Type B pancreatic cell (in vitro differentiated cells): ENCODE results near the gene NGEF. TPM values are rescaled to one million over a fixed set of nuclear protein-coding genes. Genes with fewer than 3 reads are reported as not detected.

ENCODE experiments used
- DNase-seq: peaks from one replicate; pipeline ENCODE4 v3.0.0; 2021; ENCODE audit warnings: mixed read lengths; ENCODE audit not compliant: unreplicated experiment; ENCODE audit errors: extremely low spot score
- H3K27ac Mint-ChIP-seq: 2 replicates; pipeline ENCODE4 v1.8.0; 2021; ENCODE audit warnings: mild to moderate bottlenecking, mixed read lengths
- H3K27me3 Mint-ChIP-seq: 2 replicates; pipeline ENCODE4 v1.8.0; 2021; ENCODE audit warnings: mixed read lengths
- H3K36me3 Mint-ChIP-seq: 2 replicates; pipeline ENCODE4 v1.8.0; 2021; ENCODE audit warnings: mixed read lengths
- H3K4me1 Mint-ChIP-seq: one replicate; pipeline ENCODE4 v1.8.0; 2021; ENCODE audit warnings: mixed read lengths; ENCODE audit not compliant: unreplicated experiment
- H3K4me3 Mint-ChIP-seq: 2 replicates; pipeline ENCODE4 v1.8.0; 2021; ENCODE audit warnings: mild to moderate bottlenecking, mixed read lengths
- H3K9me3 Mint-ChIP-seq: 2 replicates; pipeline ENCODE4 v1.8.0; 2021; ENCODE audit warnings: mixed read lengths
- total RNA-seq: library from RNA; stranded (reverse); gene quantifications from 2 replicates; pipeline ENCODE4 v1.2.1, GENCODE V29; 2021; ENCODE audit warnings: low replicate concordance
- TF ChIP-seq, protein P1 (sequence below): fragments of 200-600 bp; sonication (generic); conservative IDR thresholded peaks from 2 replicates; pipeline ENCODE4 v1.5.0; 2021; ENCODE audit warnings: antibody characterized with exemption, mild to moderate bottlenecking

NGEF gene
- total RNA-seq, 1 donor from 2014 or later = 20.7 TPM

DNA sequence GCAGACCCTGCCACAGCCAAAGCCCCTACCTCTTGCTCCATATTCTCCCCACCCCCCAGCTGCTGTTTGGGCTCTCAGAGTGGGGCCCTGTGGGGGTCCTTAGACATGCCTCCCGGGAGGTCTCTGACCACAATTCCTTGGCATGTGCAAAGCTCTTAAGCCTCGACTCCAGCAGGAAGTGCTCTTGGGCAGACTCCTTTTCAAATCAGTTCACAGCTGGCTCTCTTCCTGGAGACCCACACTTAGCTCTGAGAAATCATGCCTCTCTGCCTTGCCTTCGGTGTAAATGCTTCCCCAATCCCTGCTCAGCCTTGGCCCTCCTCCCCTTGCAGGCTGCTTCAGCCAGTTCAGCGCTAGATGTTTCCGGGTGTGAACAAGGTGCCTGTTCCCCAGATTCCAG, 46.9 kb downstream of the NGEF start:
- H3K27me3 Mint-ChIP-seq = peaks cover 3% of the 10 kb centered on the region

DNA sequence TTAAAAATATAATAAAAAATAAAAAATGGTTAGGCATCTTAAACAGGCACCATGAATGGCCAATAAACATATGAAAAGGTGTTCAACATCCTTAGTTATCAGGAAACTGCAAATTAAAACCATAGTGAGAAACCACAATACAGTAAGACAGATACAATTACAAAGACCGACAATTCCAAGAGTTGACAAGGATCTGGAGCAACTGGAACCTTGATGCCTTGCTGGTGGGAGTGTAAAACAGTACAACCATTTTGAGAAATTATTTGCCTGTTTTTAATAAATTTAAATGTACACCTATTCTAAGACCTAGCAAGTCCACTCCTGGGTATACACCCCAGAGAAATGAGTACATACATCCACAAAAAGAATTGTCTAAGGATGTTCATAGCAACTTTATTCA, 49.1 kb downstream of the NGEF start:
- peaks cover 4% of the 10 kb centered on the region for H3K9me3 Mint-ChIP-seq
- peaks cover 3% of the 10 kb centered on the region for H3K27me3 Mint-ChIP-seq

More for the DNA sequence above, 46.9 kb downstream of the NGEF start:
- Mint-ChIP-seq H3K36me3 (no peaks in the 10 kb centered on the region), H3K4me3 (no peak overlapping the region), H3K4me1 (no peaks in the 10 kb centered on the region), H3K9me3 (no peaks in the 10 kb centered on the region), H3K27ac (no peak overlapping the region)
- TF ChIP-seq, protein P1, sequence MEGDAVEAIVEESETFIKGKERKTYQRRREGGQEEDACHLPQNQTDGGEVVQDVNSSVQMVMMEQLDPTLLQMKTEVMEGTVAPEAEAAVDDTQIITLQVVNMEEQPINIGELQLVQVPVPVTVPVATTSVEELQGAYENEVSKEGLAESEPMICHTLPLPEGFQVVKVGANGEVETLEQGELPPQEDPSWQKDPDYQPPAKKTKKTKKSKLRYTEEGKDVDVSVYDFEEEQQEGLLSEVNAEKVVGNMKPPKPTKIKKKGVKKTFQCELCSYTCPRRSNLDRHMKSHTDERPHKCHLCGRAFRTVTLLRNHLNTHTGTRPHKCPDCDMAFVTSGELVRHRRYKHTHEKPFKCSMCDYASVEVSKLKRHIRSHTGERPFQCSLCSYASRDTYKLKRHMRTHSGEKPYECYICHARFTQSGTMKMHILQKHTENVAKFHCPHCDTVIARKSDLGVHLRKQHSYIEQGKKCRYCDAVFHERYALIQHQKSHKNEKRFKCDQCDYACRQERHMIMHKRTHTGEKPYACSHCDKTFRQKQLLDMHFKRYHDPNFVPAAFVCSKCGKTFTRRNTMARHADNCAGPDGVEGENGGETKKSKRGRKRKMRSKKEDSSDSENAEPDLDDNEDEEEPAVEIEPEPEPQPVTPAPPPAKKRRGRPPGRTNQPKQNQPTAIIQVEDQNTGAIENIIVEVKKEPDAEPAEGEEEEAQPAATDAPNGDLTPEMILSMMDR = no peak
- DNase-seq = no peak

DNA sequence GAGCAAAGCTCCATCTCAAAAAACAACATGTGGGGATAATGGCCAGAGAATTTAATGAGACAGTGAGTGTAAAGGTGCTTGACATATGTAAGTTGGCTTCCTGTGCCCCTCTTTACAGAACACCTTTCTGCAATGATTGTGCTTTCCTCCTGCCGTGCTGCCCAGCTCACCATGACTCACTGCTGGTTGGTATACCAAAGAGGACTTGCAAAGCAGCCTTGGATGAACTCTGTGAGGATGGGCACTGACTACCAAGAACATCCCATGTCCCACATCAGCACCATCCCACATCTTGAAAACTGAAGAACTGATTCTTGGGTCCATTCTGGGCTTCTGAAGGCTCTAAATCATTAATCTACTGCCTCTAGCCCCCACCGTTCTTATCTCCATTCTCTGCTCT, 52.2 kb downstream of the NGEF start:
- TF ChIP-seq, protein P1 = no peak
- Mint-ChIP-seq H3K36me3 (no peaks in the 10 kb centered on the region), H3K4me1 (no peaks in the 10 kb centered on the region), H3K27ac (no peak overlapping the region), H3K4me3 (no peak overlapping the region), H3K9me3 (peaks cover 5% of the 10 kb centered on the region), H3K27me3 (no peaks in the 10 kb centered on the region)
- DNase-seq = no peak

More for the DNA sequence above, 49.1 kb downstream of the NGEF start:
- TF ChIP-seq, protein P1 = no peak
- Mint-ChIP-seq H3K4me3 (no peak overlapping the region), H3K4me1 (no peaks in the 10 kb centered on the region), H3K36me3 (no peaks in the 10 kb centered on the region), H3K27ac (no peak overlapping the region)
- DNase-seq = no peak

DNA sequence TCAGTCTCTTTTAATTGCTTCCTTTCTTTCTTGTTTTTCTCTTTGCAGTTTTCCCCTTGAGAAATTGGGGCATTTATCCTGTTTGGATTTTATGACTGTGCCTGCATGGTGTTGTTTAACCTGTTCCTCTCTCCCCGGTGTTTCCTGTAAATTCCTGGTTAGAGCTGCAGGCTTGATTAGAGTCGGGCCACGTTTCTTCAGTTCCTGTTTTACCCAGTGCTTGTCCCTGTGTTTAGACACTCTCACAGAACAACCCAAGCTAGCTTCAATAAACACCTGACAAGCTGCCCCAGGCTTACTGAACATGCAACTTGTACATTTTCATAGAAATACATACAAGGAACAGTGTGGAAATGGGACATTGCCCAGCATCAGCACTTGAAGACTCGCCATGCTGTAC, 53.9 kb downstream of the NGEF start:
- Mint-ChIP-seq H3K4me1 (no peaks in the 10 kb centered on the region), H3K27me3 (no peaks in the 10 kb centered on the region), H3K27ac (no peak overlapping the region), H3K36me3 (no peaks in the 10 kb centered on the region), H3K9me3 (peaks cover 5% of the 10 kb centered on the region), H3K4me3 (no peak overlapping the region)
- TF ChIP-seq, protein P1 = no peak
- DNase-seq = no peak

DNA sequence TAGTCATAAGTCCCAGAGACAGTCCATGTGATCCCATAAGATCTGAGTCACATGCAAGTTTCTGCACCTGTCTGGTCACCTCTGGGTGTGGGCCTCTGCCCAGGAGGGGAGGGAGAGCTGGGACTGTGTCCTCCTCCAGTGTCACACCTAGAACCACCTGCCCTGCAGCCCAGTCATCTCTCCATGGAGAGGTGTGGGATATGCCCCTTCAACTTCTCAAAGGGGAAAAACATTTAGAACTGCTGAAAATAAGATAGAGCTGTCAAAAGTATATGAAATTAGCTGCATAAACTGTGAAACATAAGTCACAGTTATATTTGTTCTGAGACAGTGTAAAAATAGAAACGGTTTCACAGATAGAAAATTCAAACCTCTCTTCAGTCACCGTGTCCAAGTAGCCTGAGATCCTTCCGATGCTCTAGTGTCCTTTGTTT, 55.4 kb downstream of the NGEF start:
- TF ChIP-seq, protein P1 = no peak
- no peaks in the 10 kb centered on the region for H3K27me3 Mint-ChIP-seq
- peaks cover 5% of the 10 kb centered on the region for H3K9me3 Mint-ChIP-seq
- H3K36me3 Mint-ChIP-seq = no peaks in the 10 kb centered on the region
- no peaks in the 10 kb centered on the region for H3K4me1 Mint-ChIP-seq
- H3K27ac Mint-ChIP-seq = no peak overlapping the region
- no peak for DNase-seq
- no peak overlapping the region for H3K4me3 Mint-ChIP-seq

DNA sequence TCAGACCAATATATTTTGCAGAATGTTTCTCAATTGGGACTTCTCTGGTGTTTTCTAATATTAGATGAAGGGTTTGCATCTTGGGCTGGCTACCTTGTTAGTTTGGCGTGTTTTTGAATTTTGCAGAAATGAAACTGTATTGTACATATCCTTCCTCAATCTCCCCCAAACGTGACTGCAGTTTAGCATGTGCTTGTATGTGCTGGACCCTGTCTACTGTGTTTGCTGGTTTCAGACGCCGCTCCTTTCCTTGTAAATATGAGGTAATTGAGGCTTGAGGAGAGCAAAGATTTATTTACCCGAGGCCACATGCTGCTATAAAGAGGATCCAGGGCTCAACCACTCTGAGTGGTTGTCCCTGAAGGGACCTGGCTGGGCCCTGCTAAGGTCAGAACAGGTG, 57.2 kb downstream of the NGEF start:
- peaks cover 5% of the 10 kb centered on the region for H3K9me3 Mint-ChIP-seq
- DNase-seq = no peak
- peaks cover 12% of the 10 kb centered on the region for H3K27me3 Mint-ChIP-seq
- TF ChIP-seq, protein P1 = no peak
- no peaks in the 10 kb centered on the region for H3K36me3 Mint-ChIP-seq
- no peak overlapping the region for H3K4me3 Mint-ChIP-seq
- H3K4me1 Mint-ChIP-seq = peaks cover 6% of the 10 kb centered on the region
- no peak overlapping the region for H3K27ac Mint-ChIP-seq
